ENCODE data around the gene ATP8A2. TPM values are rescaled to one million over a fixed set of nuclear protein-coding genes. Genes with fewer than 3 reads are reported as not detected.

The ATP8A2 gene
- total and polyA plus RNA-seq, 9 donors, result 0.23 to 0.95 (median 0.35) TPM

- Histone ChIP-seq H3K36me3 (no peaks in the 10 kb centered on the region), H3K4me3 (no peak overlapping the region), H3K27me3 (no peaks in the 10 kb centered on the region), H3K4me1 (ENCODE audit: insufficient read depth) (no peaks in the 10 kb centered on the region), H3K27ac (no peak overlapping the region), H3K9me3 (no peaks in the 10 kb centered on the region)
- TF ChIP-seq POLR2A (IDR thresholded peaks at IDR 0.05) (no peak), CTCF (IDR thresholded peaks at IDR 0.05) (no peak), EP300 (IDR thresholded peaks at IDR 0.05) (no peak)
- 68 to 71% (median 69%) methylated on average over 10 of the region's 10 CpGs for WGBS, 3 donors
- intact Hi-C loops (cut with DNase I), result no loop called here
- no peak for DNase-seq
Observed at GRCh38 chr13:25901460-25902376, 529.9 kb downstream of the ATP8A2 start.

DNA sequence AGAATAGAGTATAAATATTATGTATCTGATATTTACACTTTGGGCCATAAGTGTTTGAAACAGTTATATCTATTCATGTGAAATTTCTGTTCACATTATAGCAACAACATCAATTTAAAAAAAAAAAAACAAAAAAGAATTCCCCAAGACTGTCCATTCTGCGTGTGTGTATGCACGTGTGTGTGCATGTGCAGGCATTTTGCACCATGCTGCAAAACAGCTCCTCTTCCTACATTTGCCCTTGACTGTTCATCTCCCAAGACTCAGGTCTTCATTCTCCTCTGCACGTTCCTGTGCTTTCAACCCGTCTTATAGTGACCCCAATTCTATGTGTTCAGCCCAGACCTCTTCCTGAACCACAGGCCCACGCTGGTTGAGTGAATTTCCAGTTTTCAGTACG, 530.7 kb downstream of the ATP8A2 start:
- Histone ChIP-seq H3K4me3 (no peak overlapping the region), H3K27me3 (no peaks in the 10 kb centered on the region), H3K36me3 (no peaks in the 10 kb centered on the region), H3K27ac (no peak overlapping the region), H3K9me3 (no peaks in the 10 kb centered on the region), H3K4me1 (ENCODE audit: insufficient read depth) (no peaks in the 10 kb centered on the region)
- TF ChIP-seq EP300 (IDR thresholded peaks at IDR 0.05) (no peak), POLR2A (IDR thresholded peaks at IDR 0.05) (no peak), CTCF (IDR thresholded peaks at IDR 0.05) (no peak)
- 86 to 89% (median 88%) methylated on average over 6 of the region's 6 CpGs for WGBS, 3 donors
- intact Hi-C loops (cut with DNase I), result no loop called here
- no peak for DNase-seq

- no peak overlapping the region for H3K27ac ChIP-seq
- no peaks in the 10 kb centered on the region for H3K27me3 ChIP-seq
- no peaks in the 10 kb centered on the region for H3K4me1 ChIP-seq (ENCODE audit: insufficient read depth)
- WGBS, 3 donors, result 41 to 72% (median 69%) methylated on average over 11 of the region's 11 CpGs
- no peak overlapping the region for H3K4me3 ChIP-seq
- H3K36me3 ChIP-seq, result no peaks in the 10 kb centered on the region
- no peak for DNase-seq
- H3K9me3 ChIP-seq, result no peaks in the 10 kb centered on the region
- TF ChIP-seq CTCF (IDR thresholded peaks at IDR 0.05) (no peak), POLR2A (IDR thresholded peaks at IDR 0.05) (no peak), EP300 (IDR thresholded peaks at IDR 0.05) (no peak)
- intact Hi-C loops (cut with DNase I), result no loop called here
Observed at GRCh38 chr13:25902891-25903341, 531.1 kb downstream of the ATP8A2 start.

DNA sequence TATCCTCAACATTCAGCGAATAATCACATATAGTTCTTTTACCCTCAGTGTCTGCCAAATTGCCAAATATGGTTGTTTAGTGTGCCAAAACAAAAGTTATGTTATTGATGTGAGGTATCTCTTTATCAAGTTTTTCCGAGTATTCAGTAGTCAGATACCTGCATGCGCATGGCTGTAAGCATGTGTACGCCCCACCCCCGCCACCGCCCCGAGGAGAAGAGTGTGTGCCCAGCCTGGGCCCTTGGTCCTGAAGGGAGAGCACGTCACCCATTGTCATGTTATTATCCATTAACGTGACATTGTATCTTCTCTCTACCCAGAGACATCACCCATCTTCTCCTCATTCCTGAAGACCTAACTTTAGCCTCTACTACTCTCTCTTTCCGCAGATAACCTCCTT, 533.1 kb downstream of the ATP8A2 start:
- Histone ChIP-seq H3K27ac (no peak overlapping the region), H3K9me3 (no peaks in the 10 kb centered on the region), H3K4me3 (no peak overlapping the region), H3K4me1 (ENCODE audit: insufficient read depth) (no peaks in the 10 kb centered on the region), H3K27me3 (no peaks in the 10 kb centered on the region), H3K36me3 (no peaks in the 10 kb centered on the region)
- 93 to 94% (median 94%) methylated on average over 10 of the region's 10 CpGs for WGBS, 3 donors
- no peak for DNase-seq
- no peak for TF ChIP-seq EP300 (IDR thresholded peaks at IDR 0.05)
- no peak for TF ChIP-seq CTCF (IDR thresholded peaks at IDR 0.05)
- no peak for TF ChIP-seq POLR2A (IDR thresholded peaks at IDR 0.05)
- intact Hi-C loops (cut with DNase I), result no loop called here
